ENCODE data around the gene LARGE1.

- TF ChIP-seq CTCF (IDR thresholded peaks at IDR 0.05) (no peak), POLR2A (IDR thresholded peaks at IDR 0.05) (no peak)
These were observed 174.8 kb downstream of the LARGE1 start for GRCh38 chr22:33745501-33745900.
